Osteoblast (primary cell): ENCODE measurements around the gene SF3A1. TPM values are rescaled to one million over a fixed set of nuclear protein-coding genes. Genes with fewer than 3 reads are reported as not detected.

ENCODE experiments used
- DNase-seq: peaks from one replicate; pipeline ENCODE4 v3.0.0; 2011; ENCODE audit warnings: low spot score, mixed read lengths; ENCODE audit not compliant: insufficient read length; ENCODE audit errors: missing footprints
- H2AFZ ChIP-seq: 2 replicates; pipeline ENCODE4 v1.6.0; 2011; ENCODE audit warnings: mild to moderate bottlenecking, low read length
- H3K27ac ChIP-seq: 2 replicates; pipeline ENCODE4 v1.5.1; 2011; ENCODE audit warnings: mild to moderate bottlenecking, low read depth, low read length, moderate library complexity
- H3K27me3 ChIP-seq: 2 replicates; pipeline ENCODE4 v1.6.0; 2012; ENCODE audit warnings: mild to moderate bottlenecking, control low read depth, inconsistent platforms, low read length, moderate library complexity; ENCODE audit not compliant: insufficient read depth
- H3K36me3 ChIP-seq: 2 replicates; pipeline ENCODE4 v1.5.1; 2011; ENCODE audit warnings: mild to moderate bottlenecking, low read length, control low read depth, moderate library complexity; ENCODE audit not compliant: insufficient read depth
- H3K4me1 ChIP-seq: 2 replicates; pipeline ENCODE4 v1.5.1; 2011; ENCODE audit warnings: mild to moderate bottlenecking, low read length, control low read depth, moderate library complexity; ENCODE audit not compliant: insufficient read depth
- H3K4me2 ChIP-seq: 2 replicates; pipeline ENCODE4 v1.6.0; 2011; ENCODE audit warnings: mild to moderate bottlenecking, low read length; ENCODE audit not compliant: insufficient read depth
- H3K4me3 ChIP-seq: fragments of 200-600 bp; sonication (generic); 3 replicates; pipeline ENCODE4 v1.5.1; 2012; ENCODE audit warnings: mild to moderate bottlenecking, low read length, inconsistent platforms; ENCODE audit not compliant: insufficient read depth
- H3K79me2 ChIP-seq: 2 replicates; pipeline ENCODE4 v1.6.0; 2012; ENCODE audit warnings: mild to moderate bottlenecking, low read length, control low read depth, inconsistent platforms; ENCODE audit not compliant: insufficient read depth
- H3K9me3 ChIP-seq: 2 replicates; pipeline ENCODE4 v1.5.1; 2011; ENCODE audit warnings: low read depth, low read length, control low read depth
- H4K20me1 ChIP-seq: 2 replicates; pipeline ENCODE4 v1.6.0; 2012; ENCODE audit warnings: mild to moderate bottlenecking, low read length, control low read depth; ENCODE audit not compliant: insufficient read depth
- CTCF ChIP-seq: IDR thresholded peaks from 2 replicates; pipeline ENCODE4 v1.5.1; 2011; ENCODE audit warnings: mild to moderate bottlenecking, low read depth, low read length, moderate library complexity; ENCODE audit errors: extremely low read depth
- total RNA-seq: library from RNA; depleted of rRNA; stranded (reverse); fragments of >200 nt; gene quantifications from 2 replicates; pipeline ENCODE4 v1.2.3, GENCODE V29; 2012

Gene SF3A1
- total RNA-seq, 1 donor, result 21.7 TPM

DNA sequence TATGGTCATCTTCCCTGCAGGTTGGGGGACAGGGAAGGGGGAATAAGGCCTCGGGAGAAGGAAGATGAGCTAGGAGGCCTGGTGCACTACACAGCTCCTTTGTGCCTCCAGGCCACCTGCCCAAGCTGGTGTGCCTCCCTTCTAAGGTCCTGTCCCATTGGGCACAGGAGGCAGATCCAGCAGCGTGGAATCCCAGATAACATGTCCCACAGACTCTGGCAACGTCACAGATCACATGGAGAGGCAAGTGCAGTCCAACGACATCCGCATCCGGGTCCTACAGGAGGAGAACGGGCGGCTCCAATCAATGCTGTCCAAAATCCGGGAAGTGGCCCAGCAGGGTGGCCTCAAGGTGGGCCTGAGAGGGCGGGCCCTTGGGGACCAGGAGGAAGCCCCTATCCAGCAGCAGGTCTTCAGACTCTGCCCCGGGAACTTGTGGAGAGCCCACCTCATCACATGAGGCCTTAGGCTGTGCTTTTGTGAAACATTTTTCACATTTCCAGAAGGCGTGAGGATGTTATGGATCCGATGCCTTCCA, 18.7 kb upstream of the SF3A1 start:
- DNase-seq, result peak; percentile 39
- Histone ChIP-seq H3K27ac (no peak overlapping the region), H3K4me2 (no peak overlapping the region), H3K4me3 (no peak overlapping the region), H2AFZ (no peak overlapping the region), H3K79me2 (no peaks in the 10 kb centered on the region), H3K27me3 (no peaks in the 10 kb centered on the region), H3K9me3 (no peaks in the 10 kb centered on the region), H3K36me3 (peaks cover 11% of the 10 kb centered on the region), H3K4me1 (no peaks in the 10 kb centered on the region), H4K20me1 (peaks cover 4% of the 10 kb centered on the region)
- no peak for TF ChIP-seq CTCF

DNA sequence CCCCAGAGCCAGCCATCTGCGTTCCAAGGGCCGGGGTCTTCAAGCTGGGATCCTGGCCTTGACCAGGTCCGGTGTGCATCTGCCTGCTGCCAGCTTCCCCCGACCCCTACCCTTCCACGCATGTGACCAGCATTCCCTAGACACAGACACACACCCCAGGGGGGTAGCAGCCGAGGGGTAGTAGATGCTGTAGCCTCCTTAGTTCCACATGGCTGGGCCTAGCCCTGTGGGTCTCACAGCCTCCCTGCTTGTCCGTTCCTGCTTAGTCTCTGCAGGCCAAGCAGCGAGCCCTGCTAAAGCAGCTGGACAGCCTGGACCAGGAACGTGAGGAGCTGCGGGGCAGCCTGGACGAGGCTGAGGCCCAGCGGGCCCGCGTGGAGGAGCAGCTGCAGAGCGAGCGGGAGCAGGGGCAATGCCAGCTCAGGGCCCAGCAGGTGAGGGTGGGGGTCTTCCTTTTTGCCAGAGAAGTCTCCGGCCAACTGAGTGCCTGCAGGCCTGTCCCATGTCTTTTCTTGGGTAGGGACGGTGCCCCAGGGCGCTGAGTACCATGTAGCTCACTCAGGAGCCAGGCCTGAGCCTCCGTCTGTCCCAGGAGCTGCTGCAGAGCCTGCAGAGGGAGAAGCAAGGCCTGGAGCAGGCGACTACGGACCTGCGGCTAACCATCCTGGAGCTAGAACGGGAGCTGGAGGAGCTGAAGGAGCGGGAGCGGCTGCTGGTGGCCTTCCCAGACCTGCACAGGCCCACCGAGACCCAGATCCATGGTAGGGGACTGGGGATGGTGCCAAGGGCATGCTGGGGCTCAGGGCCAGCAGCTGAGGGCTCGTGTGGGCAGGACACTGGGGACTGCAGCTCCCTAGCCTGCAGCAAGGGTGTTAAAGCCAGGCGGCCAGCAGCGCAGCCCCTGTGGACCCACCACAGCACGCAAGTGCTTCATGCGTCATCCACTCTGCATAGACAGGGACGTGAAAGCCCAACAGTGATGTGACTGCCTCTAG, 16.9 kb upstream of the SF3A1 start:
- no peaks in the 10 kb centered on the region for H3K4me1 ChIP-seq
- no peak for TF ChIP-seq CTCF
- peaks cover 4% of the 10 kb centered on the region for H4K20me1 ChIP-seq
- H2AFZ ChIP-seq, result no peak overlapping the region
- no peaks in the 10 kb centered on the region for H3K9me3 ChIP-seq
- H3K27me3 ChIP-seq, result no peaks in the 10 kb centered on the region
- H3K36me3 ChIP-seq, result peaks cover 8% of the 10 kb centered on the region
- H3K4me3 ChIP-seq, result no peak overlapping the region
- H3K79me2 ChIP-seq, result no peaks in the 10 kb centered on the region
- H3K4me2 ChIP-seq, result no peak overlapping the region
- peak; percentile 68 for DNase-seq
- H3K27ac ChIP-seq, result no peak overlapping the region

- DNase-seq, result peak; percentile 69
- no peak overlapping the region for H2AFZ ChIP-seq
- TF ChIP-seq CTCF, result no peak
Observed at GRCh38 chr22:30372915-30373314, 16.2 kb upstream of the SF3A1 start.

GRCh38 chr22:30371981-30372380, 15.3 kb upstream of the SF3A1 start:
- no peak for DNase-seq
- H3K4me1 ChIP-seq, result no peaks in the 10 kb centered on the region
- H4K20me1 ChIP-seq, result peaks cover 4% of the 10 kb centered on the region
- no peak overlapping the region for H3K4me3 ChIP-seq
- no peak overlapping the region for H3K27ac ChIP-seq
- H3K79me2 ChIP-seq, result no peaks in the 10 kb centered on the region
- H3K36me3 ChIP-seq, result no peaks in the 10 kb centered on the region
- no peak overlapping the region for H2AFZ ChIP-seq
- no peaks in the 10 kb centered on the region for H3K27me3 ChIP-seq
- H3K9me3 ChIP-seq, result no peaks in the 10 kb centered on the region
- no peak overlapping the region for H3K4me2 ChIP-seq
- TF ChIP-seq CTCF, result no peak

More at GRCh38 chr22:30372915-30373314, 16.2 kb upstream of the SF3A1 start:
- no peaks in the 10 kb centered on the region for H3K9me3 ChIP-seq
- H4K20me1 ChIP-seq, result peaks cover 4% of the 10 kb centered on the region
- H3K4me3 ChIP-seq, result no peak overlapping the region
- H3K36me3 ChIP-seq, result peaks cover 8% of the 10 kb centered on the region
- no peak overlapping the region for H3K4me2 ChIP-seq
- no peaks in the 10 kb centered on the region for H3K4me1 ChIP-seq
- no peak overlapping the region for H3K27ac ChIP-seq
- no peaks in the 10 kb centered on the region for H3K79me2 ChIP-seq
- H3K27me3 ChIP-seq, result no peaks in the 10 kb centered on the region
